Activated T-helper 1 cell treated with anti-CD3 and anti-CD28 coated beads, Interleukin-2, amount 50 U/mL, for 16 hours (primary cell): ENCODE data around the gene PNMA6E.
A peak's percentile ranks its signal among the peaks of the same experiment; 100 is the strongest.
"Not testable (repeated sequence)": the region's sequence is repeated elsewhere in the genome, so short reads cannot be mapped to it uniquely, and the experiment has no call there.

ENCODE experiments used
- DNase-seq, 2 donors: peaks; one replicate each; pipeline ENCODE4 v3.0.0-alpha.2; 2020; ENCODE audit warnings: low read depth in 1 of 2, low spot score in 1 of 2

The PNMA6E gene

DNA sequence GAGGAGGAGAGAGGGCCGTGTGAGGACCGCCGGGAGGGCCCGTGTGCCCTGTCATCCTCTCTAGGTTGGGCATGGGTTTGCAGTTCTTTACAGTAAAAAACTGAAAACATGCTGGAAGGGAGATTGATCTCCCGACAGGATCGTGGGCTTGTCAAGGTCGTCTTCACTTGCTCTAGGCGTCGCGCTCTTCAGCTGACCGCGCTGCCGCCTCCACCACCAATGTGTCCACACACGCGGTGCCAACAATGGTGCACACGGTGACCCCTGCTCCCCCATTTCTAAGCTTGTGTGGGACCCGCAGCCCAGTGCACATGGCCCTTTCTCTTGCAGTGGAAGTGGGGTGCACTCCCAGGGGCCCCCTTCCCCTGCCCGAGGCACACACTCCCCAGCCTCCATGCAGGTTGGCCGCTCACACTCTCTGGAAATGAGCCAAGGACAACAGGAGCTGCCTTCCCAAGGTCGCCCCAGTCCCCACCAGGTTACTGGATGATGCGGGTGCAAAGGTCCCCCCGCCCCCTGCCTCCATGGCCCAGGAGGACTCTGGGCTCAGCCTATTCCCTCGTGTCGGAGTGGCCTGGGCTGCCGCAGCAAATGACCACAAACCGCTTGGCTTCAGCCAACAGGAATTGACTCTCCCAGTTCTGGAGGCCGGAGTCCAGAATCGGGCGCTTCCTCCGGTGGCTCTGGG, 8.4 kb upstream of the PNMA6E start:
- DNase-seq = no peak

DNA sequence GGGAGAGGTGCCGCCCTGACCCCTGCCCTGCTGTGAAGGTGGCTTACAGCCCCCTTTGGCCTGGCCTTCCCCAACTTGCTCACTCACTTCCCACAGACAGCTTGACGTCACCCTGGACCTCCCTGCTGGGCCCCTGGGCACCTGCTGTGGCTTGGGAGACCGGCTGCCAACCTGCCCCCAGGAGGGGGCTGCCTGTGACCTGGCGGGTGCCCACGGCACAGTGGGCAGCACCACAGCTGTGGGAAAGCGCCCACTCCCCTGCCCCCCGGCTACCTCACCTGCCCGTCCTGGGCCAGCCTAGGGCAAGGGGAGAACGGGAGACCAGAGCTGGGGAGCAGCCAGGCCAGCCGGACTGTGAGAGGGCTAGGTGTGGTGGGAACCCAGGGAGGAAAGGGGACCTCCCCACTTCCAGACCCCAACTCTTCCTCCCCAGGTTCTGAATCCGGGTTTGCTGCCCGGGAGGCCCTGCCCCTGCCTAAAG, 7.8 kb upstream of the PNMA6E start:
- no peak for DNase-seq

DNA sequence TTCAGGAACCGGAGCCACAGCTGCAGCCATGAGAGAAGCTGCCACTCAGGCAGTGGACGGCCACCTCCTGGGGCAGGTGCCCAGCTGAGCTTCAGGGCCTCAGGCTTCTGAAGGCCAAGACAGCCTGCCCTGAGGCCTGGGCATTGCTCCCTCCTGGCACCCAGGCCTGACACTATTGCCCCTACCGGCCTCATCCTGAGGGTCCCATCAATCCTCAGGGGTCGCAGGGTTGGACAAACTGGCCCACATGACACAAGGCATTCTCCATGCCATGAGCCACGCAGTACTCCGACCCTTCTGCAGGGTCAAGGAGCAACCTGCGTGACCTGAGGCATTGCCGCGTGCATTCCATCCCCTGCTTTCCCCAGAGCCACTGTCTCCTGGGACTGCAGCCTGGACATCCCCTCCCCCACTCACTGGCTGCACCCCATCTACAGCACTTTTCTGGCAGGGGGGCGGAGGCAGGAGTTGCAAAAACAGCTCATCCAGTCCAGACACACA, 7.1 kb upstream of the PNMA6E start:
- no peak for DNase-seq

DNA sequence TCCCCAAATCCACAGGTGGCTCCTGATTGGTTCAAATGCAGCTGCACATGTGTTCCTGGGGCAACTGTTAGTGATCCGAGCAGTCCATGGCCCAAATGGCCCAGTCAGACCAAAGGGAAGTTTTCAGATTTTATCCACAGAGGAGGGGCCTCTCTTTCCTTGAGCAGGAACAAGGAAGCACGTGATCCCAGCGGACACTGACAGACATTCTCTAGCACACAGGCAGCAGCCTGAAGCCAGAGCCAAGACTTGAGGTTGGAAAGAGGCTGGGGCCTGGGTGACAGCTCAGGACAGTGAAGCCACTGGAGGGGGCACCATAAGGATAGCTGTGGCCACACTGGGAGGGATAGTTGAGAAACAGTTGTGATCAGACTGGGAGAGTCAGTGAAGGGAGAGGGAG, 6.6 kb upstream of the PNMA6E start:
- no peak for DNase-seq

DNA sequence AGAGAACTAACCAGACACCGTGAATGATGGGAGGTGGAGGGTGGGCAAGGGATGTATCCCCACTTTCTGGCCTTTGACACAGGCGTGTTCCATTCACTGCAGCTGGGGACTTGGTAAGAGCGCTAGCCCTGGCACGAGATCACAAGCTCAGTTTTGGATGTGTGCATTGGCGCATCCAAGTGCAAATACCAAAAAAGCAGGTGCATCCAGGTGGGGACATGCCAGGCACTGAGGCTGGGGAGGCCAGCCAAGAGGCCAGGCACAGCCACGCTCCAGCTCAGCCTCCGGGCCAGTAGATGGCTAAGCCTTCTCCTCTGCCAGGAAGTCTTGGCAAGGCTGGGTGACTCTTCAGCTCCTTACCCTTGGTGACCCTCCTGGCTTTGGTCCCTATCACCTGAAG, 5.8 kb upstream of the PNMA6E start:
- DNase-seq = no peak

DNA sequence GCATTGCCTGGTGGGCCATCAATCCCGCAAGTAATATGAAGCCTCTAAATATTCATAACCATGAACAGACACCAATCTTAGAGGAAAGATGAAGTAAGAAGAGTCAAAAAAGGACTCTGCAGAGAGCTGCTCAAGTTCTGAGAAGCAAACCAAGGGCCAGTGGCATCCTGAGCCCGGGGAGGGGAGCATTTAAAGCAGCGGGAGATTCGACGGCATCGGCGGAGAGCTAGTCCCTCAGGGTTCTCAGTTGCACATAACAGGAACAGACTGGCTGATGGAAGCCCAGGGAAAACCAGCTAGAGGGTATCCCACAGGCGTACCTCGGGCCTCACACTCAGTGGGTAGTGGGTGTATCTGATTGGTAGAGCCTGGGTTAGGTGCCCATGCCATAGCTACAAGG, 4.9 kb upstream of the PNMA6E start:
- DNase-seq = no peak

DNA sequence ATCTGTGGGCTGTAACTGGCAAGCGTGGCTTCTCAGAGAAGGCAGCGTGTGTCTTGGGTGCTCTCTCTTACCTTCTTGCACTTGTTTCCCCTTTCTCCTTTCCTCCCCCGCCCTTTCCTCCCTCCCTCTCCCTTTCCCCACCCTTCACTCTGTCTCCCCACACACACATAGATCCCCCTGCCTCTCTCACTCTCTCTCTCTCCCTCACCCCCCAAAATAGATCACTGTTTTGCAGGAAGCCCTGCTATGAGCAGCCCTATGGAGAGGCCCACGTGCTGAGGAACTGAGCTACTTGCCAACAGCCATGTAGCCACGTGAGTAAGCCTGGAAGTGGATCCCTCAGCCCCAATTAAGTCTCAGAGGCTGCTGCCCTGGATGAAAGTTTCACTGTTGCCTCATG, 4.3 kb upstream of the PNMA6E start:
- DNase-seq = no peak

DNA sequence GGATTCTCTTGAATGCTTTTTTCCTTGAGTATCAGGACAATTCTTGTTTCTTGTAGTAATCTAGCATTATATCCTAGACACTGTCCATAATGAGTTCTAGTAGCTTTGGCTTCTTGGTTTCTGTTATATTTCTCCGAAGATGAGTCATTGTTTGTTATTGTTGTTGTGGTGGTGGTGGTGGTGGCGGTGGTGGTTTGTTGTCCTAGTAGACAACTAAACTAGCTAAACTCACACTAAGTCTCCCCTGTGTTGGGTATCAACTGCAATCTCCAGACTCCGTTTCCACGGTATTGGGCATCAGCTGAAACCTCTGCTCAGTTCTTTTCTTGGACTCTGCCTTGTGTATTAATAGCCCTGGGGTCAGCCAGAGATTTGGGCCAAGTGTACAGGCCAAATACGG, 3.2 kb upstream of the PNMA6E start:
- DNase-seq = not testable (repeated sequence)

DNA sequence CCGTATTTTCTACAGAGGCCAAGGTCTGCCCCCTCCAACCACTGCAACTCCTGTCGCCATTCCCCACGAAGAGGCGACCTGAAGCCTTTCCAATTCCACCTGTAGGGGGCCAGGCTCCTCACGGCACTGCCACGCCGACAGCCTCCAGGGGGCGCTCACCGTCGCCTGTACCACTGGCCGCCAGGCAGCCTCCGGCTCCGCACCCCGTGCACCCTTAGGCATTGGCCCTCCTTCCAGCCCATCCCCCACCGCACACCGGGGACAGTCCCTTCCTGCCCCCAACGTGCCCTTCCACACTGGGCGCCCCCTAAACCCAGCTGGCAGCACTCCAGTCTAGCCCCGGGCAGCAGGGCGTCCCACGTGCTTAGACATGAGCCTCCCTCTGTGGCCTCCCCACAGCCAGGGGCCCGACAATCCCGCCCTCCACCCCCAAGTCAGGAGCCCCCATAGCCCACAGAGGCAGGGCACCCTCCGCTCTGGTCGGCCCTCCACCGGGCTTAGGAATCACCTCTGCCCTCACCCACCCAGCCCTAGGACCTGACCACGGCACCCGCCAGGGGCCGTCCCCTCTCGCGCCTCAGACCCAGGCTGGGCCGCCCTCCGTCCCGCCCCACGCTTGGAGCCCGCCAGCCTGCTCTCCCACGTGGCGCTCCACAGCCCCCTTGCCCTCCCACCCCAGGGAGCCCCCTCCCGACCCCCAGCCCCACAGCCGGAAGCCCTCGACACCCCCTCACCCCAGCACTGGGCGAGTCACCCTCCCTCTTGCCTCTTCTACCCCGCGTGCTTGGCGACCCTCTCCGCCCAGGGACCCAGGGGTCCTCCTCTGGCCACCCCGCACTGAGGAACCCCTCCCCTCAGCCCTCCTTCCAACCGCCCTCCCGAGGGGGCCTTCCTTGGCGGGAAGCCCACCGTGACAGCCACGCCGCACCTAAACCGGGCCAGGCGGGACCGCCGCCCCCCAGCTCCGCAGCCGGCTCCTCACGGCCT, 711 bp downstream of the PNMA6E start:
- peak in 1 of 2 donors; percentile 17 for DNase-seq

DNA sequence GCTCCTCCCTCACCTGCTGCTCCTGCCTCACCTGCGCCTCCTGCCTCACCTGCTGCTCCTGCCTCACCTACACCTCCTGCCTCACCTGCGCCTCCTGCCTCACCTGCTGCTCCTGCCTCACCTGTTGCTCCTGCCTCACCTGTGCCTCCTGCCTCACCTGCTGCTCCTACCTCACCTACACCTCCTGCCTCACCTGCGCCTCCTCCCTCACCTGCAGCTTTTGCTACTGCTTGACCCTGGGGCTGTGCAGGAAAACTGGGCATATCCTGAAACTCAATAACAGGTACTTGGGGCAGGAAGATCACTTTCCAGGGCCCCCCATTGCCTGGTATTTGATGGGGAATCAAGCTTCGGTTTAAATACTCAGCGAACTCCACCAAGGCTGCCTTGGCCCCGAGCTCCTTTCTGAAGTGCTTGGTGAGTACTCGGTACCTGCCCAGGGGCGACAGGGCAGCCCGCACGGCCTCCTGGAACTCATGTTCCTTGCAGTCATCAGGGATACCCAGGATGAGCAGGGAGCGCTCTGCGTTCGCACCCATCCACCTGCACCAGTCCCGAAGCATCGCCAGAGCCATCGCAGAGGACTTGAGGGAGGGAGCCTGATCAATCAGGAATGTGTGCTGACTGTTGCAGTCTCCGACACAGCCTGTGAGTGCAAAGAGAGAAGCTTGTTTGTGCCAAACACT, 2.7 kb downstream of the PNMA6E start:
- no peak for DNase-seq

DNA sequence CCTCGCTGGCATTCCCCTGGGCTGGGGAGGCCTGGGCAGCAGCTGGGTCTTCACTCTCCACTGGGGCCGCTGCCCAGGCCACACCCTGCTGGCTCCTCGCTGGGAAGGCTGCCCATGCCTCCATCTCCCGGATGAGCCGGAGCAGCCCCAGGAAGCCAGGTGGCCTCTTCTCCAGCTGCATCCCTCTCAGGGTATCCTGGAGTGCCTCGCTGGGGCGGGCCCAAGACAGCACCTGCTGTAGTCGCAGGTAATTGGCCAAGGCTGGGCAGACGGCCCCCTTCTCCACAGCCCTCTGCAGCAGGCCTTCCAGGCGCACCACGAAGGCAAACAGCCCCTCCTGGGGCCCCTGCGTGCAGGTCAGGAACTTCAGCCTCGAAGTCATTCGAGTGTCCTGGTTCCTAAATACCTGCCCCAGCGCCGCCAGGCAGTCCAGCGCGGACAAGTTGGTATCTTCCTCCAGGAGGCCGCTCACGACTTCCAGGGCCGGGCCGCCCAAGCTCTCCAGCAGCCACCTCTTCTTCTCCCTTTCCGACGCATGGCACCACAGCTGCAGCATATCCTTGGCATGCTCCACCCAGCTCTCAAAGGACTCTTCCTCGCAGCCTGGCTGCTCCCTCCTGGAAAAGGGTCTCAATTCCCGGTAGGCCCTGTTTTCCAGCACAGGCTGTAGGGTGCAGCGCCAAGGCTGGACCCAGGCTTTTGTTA, 3.7 kb downstream of the PNMA6E start:
- no peak for DNase-seq

DNA sequence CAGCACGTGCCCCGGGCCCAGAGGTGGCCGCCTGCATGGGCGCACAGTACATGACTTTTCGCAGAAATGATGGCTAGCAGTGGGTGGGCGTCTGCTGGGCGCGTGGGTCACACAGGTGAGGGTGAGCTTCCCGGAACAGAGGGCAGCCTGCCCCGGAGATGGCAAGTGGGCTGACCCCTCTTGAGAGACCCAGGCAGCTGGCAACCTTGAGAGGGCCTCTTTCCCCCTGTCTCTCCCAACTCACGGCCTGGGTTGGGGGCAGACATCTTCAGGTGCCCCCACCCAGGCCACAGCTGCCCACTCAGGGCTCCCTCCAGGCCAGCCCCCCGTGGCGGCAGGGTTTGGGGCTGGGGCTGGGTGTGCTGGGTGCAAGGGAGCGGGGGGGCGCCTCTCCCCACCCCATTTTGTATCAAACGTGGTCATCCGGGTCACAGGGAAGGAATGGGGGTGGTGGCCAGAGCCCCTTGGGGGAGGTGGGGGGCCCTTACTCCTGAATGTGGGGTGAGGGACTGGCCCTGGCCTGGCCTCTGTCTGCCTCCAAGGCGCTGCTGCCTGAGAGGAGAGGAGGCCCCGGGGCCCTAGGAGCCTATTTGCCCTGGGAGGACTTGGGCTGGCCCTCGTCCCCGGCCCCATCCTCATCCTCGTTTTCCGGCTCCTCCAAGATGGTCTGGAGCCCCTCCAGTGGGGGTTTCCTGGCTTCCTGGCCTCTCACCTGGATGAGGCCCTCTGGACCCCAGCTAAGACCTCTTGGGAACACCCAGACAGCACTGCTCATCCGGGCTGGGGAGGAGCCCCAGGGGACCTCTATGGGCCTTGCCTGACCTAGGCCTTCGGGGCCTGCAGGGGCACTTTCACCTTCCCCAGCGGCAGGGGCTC, 4.6 kb downstream of the PNMA6E start:
- DNase-seq = no peak

DNA sequence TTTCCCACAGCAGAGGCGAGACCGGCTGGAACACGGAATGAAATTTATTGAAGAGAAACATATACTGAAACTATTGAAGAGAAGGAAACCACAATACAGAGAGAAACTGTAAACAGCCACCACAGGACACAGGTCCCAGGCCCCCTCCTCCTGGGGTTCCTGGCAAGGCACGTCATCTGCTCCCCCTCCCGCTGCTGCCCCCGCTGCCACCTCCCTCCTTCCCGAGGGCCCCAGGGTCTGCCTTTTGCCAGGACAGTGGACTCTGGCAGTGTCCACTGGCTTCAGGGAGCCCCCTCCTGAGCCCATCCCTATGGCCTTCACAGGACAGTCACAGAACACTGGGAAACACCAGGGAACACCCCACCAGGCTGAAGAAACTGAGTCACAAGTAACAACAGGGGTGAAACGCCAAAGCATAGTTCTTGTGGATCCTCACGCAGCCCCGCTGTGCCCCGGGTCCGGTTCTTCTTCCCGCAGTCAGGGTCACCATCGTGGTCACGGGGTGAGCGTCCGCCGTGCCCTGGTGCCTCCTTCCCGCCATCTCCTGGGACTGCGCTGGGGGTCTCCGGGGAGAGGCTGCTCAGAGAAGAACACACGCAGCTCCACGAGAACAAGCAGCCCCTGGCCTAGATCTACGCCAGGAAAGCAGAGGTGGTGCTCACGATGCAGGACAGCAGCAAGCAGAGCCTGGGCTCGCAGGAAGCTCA, 5.4 kb downstream of the PNMA6E start:
- no peak for DNase-seq

DNA sequence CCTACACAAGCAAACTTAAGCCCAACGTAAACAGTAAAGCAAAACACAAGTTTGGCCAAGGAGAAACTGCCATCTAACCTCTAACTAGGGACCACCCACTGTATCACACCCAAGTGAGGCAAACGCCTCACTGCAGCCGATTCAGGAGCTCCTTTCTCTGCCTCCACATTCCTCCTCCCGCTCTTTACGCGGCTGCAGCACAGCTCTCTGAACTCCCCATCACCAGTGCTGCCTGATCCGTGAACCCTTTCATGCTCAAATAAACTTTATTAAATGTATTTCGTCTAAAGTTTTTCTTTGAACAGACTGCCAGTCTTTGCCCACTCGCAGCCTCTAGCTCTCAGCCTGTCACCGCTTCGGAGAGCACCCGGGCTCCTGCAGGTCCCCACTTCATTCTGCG, 6.5 kb downstream of the PNMA6E start:
- DNase-seq = no peak

DNA sequence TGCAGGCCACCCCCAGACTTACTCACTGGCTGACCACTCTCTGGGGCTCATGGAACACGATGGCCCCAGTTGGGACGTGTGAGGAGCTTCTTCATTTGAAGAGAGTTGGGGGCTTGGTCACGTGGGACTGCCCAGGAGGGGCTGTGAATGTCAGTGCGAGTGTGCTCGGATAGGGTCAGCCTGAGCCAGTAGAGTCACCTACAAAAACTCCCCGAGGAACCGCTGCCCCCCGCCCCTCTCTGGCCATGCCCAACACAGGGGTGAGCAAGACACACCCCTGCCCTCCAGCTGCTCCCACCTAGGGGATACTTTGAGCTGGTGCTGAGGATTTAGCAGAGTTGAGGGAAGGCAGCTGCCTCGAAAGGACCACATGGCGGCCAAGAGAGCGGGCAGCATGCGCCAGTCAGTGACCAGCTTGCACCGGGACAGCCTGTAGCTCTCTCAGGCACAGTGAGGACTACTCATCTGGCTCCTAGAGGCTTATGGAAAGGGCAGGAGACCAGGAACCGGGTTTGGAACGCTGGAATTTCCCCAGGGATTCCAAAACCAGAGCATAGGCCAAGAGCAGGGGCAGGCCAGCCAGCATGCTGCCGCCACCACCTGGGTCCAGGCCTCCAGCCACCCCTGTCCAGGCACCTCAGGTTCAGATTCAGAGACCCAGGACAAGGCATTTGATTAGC, 8.4 kb downstream of the PNMA6E start:
- DNase-seq = no peak

DNA sequence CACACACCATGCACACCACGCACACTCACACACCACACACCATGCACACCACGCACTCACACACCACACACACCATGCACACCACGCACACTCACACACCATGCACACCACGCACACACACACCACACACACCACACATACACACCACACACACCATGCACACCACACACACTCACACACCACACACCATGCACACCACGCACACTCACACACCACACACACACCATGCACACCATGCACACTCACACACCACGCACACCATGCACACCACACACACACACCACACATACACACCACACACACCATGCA, 11.7 kb downstream of the PNMA6E start:
- DNase-seq = not testable (repeated sequence)

DNA sequence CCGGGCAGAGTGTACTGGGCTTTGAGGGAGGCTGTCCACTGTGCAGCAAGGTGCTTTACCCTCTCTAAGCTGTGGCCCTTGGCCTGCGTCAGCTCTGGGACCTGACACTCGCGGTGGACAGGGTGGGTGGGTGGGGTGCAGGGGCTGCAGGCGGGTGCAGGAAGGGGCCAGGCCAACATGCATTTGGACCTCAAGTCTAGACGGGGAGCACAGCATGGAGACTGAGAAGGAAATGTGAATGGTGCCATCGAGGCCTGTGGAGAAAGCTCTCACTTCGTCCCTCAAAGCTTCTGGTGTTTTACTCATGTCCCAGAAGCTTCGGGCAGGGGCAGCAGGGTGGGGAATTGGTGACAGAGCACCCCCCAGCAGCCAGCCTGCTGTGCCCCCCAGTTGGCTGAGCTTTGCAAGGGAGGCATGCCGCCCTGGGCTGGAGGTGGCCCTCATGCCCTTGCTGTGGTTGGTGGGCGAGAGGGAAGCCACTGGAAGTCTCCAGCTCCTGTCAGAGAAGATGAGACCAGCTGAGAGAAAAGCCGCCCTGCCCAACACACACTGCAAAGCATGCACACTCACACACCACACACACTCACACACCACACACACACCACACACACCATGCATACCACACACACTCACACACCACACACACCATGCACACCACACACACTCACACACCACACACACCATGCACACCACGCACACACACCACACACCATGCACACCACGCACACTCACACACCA, 12.3 kb downstream of the PNMA6E start:
- no peak for DNase-seq
